Right renal pelvis (tissue), 4 donors: ENCODE results near the gene PAPOLA. TPM values are rescaled to one million over a fixed set of nuclear protein-coding genes. Genes with fewer than 3 reads are reported as not detected.
A peak's percentile ranks its signal among the peaks of the same experiment; 100 is the strongest.

ENCODE experiments used
- DNase-seq, 4 donors: peaks; one replicate each; pipeline ENCODE4 v3.0.0-alpha.2; 2013; ENCODE audit warnings: low read depth in 4 of 4, low spot score in 3 of 4, missing footprints in 1 of 4
- polyA plus RNA-seq, 4 donors: library from polyadenylated mRNA; unstranded; fragments of 120-200 nt; gene quantifications; one replicate each; pipeline ENCODE4 v1.2.1, GENCODE V29; 2013; ENCODE audit not compliant: insufficient read length in 4 of 4

Gene PAPOLA
- polyA plus RNA-seq, 4 donors: 180 to 239 (median 225) TPM

- DNase-seq: peak; percentile 42 to 54 (median 52)
Measured at GRCh38 chr14:96584199-96584906, 82.2 kb downstream of the PAPOLA start.

- DNase-seq: no peak
Measured at GRCh38 chr14:96584907-96585671, 82.9 kb downstream of the PAPOLA start.

- DNase-seq: no peak
Measured at GRCh38 chr14:96585672-96586013, 83.5 kb downstream of the PAPOLA start.

- DNase-seq: no peak
Measured at GRCh38 chr14:96586056-96586455, 83.9 kb downstream of the PAPOLA start.

GRCh38 chr14:96586921-96587822 is 85.0 kb downstream of the PAPOLA start:
- DNase-seq: no peak

- DNase-seq: no peak
Measured at GRCh38 chr14:96587823-96588385, 85.7 kb downstream of the PAPOLA start.

GRCh38 chr14:96588410-96589257 is 86.5 kb downstream of the PAPOLA start:
- no peak for DNase-seq

GRCh38 chr14:96589577-96589976 is 87.4 kb downstream of the PAPOLA start:
- no peak for DNase-seq

GRCh38 chr14:96590190-96590864 is 88.1 kb downstream of the PAPOLA start:
- DNase-seq: no peak

- DNase-seq: no peak
Measured at GRCh38 chr14:96592591-96593386, 90.6 kb downstream of the PAPOLA start.

GRCh38 chr14:96594961-96595360 is 92.8 kb downstream of the PAPOLA start:
- DNase-seq: no peak

GRCh38 chr14:96597680-96598079 is 95.5 kb downstream of the PAPOLA start:
- DNase-seq: no peak

GRCh38 chr14:96598332-96598928 is 96.2 kb downstream of the PAPOLA start:
- no peak for DNase-seq

GRCh38 chr14:96599076-96599475 is 96.9 kb downstream of the PAPOLA start:
- DNase-seq: no peak

- no peak for DNase-seq
Measured at GRCh38 chr14:96602186-96602585, 100.0 kb downstream of the PAPOLA start.

GRCh38 chr14:96603350-96604255 is 101.4 kb downstream of the PAPOLA start:
- no peak for DNase-seq

GRCh38 chr14:96614481-96614881 is 112.3 kb downstream of the PAPOLA start:
- no peak for DNase-seq
